ENCODE data around the gene RDH13.

Gene RDH13

GRCh38 chr19:55096061-55096701 lies 33.2 kb upstream of the RDH13 start:
- TF ChIP-seq CTCF (IDR thresholded peaks at IDR 0.05; ENCODE audit: insufficient read depth, low read depth, low read length, missing control alignments) = no peak
- no peak overlapping the region for H3K4me3 ChIP-seq (ENCODE audit: low read length)

GRCh38 chr19:55095260-55096060 lies 32.5 kb upstream of the RDH13 start:
- no peak overlapping the region for H3K4me3 ChIP-seq (ENCODE audit: low read length)
- TF ChIP-seq CTCF (IDR thresholded peaks at IDR 0.05; ENCODE audit: insufficient read depth, low read depth, low read length, missing control alignments) = no peak

More at GRCh38 chr19:55096061-55096701, 33.2 kb upstream of the RDH13 start:
- no peak for DNase-seq (ENCODE audit: low read depth)

GRCh38 chr19:55094456-55095259 lies 31.7 kb upstream of the RDH13 start:
- TF ChIP-seq CTCF (IDR thresholded peaks at IDR 0.05; ENCODE audit: insufficient read depth, low read depth, low read length, missing control alignments) = no peak
- DNase-seq (ENCODE audit: low read depth) = no peak
- H3K4me3 ChIP-seq (ENCODE audit: low read length) = no peak overlapping the region

More at GRCh38 chr19:55095260-55096060, 32.5 kb upstream of the RDH13 start:
- no peak for DNase-seq (ENCODE audit: low read depth)

- no peak for TF ChIP-seq CTCF (IDR thresholded peaks at IDR 0.05; ENCODE audit: insufficient read depth, low read depth, low read length, missing control alignments)
- H3K4me3 ChIP-seq (ENCODE audit: low read length) = no peak overlapping the region
- no peak for DNase-seq (ENCODE audit: low read depth)
Observed at GRCh38 chr19:55092423-55093318, 29.7 kb upstream of the RDH13 start.

GRCh38 chr19:55091955-55092354 lies 29.0 kb upstream of the RDH13 start:
- no peak for TF ChIP-seq CTCF (IDR thresholded peaks at IDR 0.05; ENCODE audit: insufficient read depth, low read depth, low read length, missing control alignments)
- no peak overlapping the region for H3K4me3 ChIP-seq (ENCODE audit: low read length)
- DNase-seq (ENCODE audit: low read depth) = no peak
